SW 1271 (cell line): Measurements from ENCODE around the gene EHMT2.
"Not testable (repeated sequence)": the region's sequence is repeated elsewhere in the genome, so short reads cannot be mapped to it uniquely, and the experiment has no call there.

Experiments
- DNase-seq, 2 experiments: peaks; one replicate each; lab custom pipeline; 2025; lab: John Stamatoyannopoulos, UW

Gene EHMT2

DNA sequence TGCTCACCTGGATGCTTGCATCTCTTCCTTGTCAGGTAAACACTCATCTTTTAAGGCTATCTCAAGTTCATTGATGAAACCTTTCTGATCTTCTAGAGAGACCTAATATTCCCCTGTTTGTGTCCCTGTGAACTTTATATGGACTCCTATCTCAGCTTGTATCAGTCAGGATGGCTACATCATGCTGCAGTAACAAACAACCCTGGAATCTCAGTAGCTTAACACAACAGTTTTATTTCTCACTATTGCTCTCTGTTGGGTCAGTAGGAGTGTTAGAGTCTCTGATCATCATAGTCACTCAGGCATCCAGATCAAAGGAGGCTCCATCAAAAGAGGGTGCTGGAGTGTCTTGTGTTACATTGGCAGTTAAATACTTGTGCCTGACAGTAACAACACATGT lies 17.9 kb upstream of the EHMT2 start:
- no peak for DNase-seq

DNA sequence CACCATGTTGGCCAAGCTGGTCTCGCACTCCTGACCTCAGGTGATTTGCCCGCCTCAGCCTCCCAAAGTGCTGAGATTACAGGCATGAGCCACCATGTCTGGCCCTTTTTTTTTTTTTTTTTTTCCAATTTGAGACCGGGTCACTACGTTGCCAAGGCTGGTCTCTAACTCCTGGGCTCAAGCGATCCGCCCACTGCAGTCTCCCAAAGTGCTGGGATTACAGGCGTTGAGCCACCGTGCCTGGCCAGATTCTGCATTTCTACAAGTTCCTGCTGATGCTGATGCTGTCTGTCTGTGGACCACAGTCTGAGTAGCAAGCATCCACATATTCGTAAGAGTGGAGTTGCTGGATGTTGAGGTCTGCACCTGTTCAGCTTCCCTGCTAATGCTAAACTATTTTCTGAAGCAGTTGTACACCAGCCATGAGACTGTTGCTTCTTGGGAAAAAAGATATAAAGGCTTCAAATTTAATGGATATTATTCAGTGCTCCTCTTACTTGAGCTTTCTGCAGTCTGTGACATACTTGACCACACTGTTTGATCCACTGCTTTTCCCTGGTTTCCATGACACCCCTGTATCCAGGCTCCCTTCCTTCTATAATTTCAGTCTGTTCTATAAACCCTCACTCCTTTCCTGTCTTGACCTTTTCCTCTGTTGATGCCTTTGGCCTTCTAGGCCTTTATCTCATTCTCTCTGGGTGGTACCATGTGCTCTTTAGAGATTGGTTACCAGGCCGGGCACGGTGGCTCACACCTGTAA lies 14.5 kb upstream of the EHMT2 start:
- DNase-seq, result no peak

DNA sequence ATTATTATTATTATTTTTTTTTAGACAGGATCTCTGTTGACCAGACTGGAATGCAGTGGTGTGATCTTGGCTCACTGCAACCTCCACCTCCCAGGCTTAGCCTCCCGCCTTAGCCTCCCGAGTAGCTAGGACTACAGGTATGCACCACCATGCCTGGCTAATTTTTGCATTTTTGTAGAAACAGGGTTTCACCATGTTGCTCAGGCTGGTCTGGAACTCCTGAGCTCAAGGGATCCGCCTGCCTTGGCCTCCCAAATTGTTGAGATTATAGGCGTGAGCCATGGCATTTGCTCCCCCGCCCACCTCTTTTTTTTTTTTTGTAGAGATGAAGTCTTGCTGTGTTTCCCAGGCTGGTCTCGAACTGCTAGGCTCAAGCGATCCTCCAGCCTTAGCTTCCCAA lies 11.8 kb upstream of the EHMT2 start:
- not testable (repeated sequence) for DNase-seq

DNA sequence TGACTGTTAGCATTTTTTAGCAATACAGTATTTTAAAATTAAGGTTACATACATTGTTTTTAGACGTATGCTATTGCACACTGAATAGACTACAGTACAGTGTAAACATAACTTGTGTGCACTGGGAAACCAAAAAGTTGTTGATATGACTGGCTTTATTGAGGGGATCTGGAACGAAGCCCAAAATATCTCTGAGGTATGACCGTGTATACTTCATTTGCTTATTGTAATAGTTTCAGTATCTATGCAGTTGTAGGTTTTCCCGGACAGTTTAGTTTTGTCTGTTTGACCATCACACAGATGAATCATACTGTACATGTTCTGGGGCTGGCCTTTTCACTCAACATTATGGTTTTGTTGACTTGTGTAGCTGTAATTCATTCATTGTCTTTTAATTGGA lies 11.3 kb upstream of the EHMT2 start:
- no peak for DNase-seq

DNA sequence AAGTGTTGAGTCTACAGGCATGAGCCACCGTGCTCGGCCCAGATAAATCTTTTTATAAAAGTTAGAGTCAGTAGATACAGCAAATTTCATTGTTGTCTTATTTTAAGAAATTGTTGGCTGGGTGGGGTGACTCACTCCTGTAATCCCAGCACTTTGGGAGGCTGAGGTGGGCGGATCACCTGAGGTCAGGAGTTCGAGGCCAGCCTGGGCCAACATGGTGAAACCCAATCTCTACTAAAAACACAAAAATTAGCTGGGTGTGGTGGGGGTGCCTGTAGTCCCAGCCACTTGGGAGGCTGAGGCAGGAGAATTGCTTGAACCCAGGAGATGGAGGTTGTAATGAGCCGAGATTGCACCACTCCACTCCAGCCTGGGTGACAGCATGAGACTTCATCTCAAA lies 10.8 kb upstream of the EHMT2 start:
- DNase-seq, result not testable (repeated sequence)

DNA sequence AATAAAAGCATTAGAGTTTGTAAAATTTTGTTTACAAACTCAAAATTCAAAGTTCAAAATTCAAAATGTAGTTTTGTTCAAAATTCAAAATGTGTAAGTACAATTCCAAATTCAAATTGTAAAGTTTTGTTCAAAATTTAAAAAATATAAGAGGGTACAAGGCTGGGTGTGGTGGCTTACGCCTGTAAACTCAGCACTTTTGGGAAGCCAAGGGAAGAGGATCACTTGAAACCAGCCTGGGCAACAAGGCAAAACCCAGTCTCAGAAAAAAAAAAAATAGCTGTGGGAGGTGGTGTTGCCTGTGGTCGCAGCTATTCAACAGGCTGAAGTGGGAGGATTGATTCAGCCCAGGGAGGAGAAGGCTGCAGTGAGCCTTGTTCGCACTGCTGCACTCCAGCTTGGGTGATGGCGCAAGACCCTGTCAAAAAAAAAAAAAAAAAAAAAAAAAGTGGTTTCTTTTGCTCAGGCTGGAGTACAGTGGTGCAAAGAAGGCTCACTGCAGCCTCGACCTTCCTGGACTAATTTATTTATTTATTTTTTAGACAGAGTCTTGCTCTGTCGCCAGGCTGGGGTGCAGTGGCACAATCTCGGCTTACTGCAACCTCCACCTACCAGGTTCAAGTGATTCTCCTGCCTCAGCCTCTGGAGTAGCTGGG lies 9.8 kb upstream of the EHMT2 start:
- DNase-seq, result no peak

DNA sequence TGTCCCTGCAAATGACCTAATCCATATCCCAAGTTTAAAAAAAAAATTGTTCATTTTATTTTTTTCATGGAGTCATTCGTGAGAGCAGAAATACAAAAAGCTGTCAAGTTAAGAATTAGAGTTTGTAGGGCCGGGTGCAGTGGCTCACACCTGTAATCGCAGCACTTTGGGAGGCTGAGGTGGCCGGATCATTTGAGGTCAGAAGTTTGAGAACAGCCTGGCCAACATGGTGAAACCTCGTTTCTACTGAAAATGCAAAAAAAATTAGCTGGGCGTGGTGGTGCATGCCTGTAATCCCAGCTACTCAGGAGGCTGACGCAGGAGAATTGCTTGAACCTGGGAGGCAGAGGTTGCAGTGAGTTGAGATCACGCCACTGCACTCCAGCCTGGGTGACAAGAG lies 9.2 kb upstream of the EHMT2 start:
- not testable (repeated sequence) for DNase-seq

DNA sequence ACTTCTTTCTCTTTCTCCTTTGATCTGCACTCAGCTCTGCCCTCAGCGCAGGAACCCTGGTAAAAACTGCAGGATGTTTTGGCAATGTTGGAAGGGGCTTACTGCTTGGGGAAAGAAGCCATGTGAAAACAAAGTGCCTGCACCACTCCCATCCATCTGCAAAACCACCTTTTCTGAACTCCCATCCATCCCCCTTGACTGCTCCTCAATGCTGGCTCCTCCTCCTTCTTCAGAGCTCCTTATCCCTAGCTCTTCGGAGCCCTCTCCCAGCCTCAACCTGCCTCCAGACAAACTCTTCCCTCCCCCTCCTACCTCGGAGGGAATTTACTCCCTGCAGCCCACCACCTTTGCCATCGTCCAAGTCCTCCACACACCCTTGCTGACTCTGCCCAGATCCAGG lies 8.6 kb upstream of the EHMT2 start:
- DNase-seq, result no peak

DNA sequence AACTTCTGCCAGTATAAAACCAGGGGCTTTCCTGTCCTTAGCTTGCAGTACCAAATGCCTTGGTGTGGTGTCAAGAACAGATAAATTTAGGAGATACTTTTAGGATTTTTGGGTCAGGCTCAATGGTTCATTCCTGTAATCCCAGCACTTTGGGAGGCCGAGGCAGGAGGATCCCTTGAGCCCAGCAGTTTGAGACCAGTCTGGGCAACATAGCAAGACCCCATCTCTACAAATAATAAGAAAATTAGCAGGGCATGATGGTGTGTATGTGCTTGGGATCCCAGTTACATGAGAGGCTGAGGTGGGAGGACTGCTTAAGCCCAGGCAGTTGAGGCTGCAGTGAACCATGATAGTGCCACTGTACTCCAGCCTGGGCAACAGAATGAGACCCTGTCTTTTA lies 7.5 kb upstream of the EHMT2 start:
- no peak for DNase-seq

DNA sequence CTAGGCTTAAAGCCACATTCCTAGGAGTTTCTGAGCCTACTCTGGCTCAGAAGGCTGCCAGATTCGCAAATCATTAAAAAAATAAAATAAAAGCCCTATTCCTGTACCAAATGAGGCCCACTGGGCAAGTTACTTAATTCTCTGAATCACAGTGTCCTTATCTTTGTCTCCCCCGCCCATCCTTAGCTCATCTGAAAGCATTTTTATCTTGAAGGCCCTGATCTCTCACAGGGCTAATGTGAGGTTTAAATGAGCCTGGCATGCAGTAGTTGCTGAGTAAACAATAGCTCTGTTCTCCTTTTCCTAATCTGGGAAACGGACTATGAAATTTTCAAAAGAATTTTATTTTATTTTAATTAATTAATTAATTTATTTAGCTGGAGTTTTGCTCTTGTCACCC lies 6.5 kb upstream of the EHMT2 start:
- no peak for DNase-seq

DNA sequence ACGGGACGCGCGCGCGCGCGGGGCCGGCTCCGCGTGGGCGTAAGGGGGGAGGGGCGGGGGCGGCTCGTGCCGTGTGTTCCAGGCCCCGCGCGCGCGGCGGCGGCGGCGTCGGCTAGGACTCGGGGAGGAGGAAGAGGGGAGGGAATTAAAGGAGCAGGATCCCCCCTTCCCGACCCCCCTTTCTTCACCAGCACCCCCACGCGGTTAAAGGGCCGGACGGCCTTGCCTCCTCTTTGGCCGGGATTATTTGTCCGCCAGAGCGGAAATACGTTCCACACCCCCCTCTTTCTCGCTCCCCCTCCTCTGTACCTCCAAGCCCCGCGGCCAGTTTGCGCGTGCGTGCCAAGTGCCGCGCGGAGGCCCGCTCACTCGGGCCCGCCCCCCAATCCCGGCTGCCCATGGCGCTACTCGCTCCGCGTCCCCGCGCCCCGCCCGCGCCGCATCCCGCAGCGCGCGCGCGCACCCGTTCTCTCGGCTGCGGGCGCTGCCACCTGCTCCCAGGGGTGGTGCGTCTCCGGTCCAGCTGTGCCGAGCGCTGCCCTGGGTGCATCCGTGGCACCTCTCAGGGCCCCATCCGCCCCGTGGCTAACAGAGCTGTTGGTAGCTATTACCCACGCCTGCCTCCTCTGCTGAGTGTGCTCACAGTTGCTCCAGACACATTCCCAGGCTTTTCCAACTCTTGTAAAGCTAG lies 4.6 kb upstream of the EHMT2 start, which contains the start of gene ZBTB12:
ZBTB12 (minus strand) TSS at position 134 of the 691 bp plus-strand sequence. CDS start 781 bp downstream, outside the sequence.
- peak; percentile 81 to 92 for DNase-seq

DNA sequence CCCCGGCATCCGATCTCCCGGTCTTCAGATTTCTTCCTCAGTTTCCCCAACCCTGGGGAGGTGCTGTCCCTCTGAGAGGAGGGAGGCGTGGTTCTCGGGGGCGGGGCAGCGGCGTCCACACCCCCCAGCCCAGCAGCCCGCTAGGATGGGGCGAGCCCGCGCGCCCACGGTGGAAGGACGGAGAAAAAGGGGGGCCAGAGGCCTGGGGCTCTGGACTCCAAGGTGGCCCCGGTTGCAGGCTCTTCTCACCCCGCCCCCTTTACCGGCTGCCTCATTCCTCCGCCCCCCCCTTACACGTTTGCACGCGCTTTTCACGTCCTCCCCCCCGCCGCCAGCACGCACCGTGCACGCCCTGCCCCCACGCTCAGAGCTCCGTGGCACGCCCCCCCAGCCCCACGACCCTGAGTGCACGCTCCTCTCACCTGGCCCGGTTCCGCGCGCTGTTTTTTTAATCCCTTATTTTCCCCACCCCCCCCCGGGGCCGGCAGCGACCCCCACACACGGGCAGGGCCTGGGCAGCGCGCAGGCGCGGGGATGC lies 4.0 kb upstream of the EHMT2 start:
- DNase-seq, result peak; percentile 26 to 62

DNA sequence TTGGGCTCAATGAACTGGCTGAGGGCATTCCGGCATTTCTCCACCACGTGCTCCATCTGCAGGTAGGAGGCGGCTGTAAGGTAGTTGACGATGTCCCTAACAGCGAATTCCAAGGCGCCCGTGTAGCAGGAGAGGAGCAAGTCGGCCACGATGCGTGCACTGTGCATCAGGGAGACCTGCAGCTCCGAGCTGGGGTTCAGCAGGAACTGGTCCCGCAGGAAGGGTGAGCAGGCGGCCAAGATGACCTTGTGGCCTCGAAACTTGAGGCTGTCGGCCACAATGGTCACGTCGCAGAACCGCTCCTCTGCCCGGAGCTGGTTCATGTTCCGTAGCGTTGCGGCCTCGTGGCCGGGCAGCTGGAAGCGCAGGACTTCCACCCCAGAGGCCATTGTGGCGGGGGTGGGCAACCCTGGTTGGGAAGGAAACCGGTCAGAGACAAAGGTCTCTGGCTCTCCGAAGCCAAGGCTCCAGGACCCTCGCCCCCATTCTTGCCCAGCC lies 3.5 kb upstream of the EHMT2 start:
- DNase-seq, result no peak

DNA sequence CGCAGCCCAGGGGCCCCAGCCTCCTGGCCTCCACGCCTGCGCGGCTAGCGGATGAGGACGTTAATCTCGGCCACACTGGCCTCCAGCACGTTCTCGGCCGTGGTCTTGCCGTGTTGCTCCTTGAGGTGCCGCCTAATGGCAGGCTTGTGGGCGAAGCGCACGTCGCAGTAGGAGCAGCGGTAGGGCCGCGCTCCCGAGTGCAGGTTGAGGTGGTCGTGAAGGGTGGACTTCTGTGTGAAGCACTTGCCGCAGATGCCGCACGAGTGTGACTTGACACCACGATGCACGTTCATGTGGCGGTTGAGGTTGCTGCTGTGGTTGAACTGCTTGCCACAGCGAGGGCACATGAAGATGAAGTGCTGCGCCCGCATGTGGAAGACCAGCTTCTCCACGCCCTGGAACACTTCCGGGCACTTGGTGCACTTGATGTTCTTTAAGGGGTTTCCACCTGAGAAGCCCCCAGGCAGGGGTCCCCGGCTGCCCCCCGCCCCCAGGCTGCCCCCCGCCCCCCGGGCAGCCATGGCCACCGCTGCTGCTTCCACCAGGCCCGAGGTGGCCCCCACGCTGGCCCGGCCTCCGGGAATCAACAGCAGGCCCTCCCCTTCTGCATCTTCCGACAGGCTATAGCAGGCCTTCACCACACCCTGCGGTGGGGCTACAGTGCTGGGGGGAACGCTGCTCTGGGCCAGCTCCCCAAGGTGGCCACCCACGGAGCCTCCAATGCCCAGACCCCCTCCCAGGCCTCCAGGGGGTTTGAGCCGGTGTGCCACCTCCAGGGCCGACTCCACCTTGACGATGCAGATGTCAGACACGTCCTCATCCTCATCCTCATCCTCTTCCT lies 2.6 kb upstream of the EHMT2 start:
- no peak for DNase-seq

DNA sequence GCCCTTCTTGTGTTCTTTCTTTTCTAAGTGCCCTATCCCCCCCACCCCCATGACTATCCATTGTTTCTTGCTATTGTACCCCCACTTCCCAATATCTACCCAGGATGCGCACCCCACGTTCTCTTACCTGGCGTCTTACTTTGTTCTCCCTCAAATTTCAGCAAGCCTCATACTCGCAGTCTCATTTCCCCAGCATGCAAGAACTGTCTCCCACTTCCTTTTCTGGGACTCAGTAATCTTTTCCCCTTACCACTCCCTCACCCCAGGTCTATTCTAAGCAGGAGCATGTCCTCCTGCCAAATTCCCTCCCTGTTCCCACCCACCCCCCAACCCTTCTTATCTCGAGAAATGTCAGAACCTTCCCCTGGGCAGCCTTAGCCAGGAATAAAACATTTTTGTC lies 1.7 kb upstream of the EHMT2 start:
- DNase-seq, result no peak

DNA sequence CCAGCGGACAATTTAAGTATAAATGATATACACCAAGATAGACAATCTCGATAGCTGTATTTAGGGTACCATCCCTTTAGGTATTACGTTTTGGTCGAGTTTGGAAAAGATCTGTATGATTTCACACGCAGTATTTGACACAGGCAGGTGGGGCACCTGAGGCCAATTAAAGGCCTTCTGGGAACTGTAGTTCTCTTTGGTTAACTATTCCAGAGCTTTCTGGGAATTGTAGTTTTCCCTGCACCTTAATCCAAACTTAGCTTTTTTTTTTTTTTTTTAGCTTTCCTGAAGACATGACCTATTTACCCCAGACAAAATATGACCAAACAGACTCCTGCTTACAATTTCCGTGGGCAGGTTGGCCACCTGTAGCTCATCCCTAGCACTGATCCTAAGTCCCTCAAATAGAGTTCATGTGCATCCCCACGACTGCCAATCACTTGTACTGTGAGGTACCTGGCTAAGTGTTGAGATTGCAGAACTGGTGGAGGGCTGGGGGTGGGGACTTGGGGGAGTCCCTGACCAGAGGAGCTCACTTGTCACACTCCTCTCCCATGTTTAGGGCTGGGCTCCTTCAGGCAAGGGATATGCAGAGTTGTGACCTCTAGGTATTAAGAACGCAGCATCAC lies 999 bp upstream of the EHMT2 start:
- peak; percentile 53 to 79 for DNase-seq

DNA sequence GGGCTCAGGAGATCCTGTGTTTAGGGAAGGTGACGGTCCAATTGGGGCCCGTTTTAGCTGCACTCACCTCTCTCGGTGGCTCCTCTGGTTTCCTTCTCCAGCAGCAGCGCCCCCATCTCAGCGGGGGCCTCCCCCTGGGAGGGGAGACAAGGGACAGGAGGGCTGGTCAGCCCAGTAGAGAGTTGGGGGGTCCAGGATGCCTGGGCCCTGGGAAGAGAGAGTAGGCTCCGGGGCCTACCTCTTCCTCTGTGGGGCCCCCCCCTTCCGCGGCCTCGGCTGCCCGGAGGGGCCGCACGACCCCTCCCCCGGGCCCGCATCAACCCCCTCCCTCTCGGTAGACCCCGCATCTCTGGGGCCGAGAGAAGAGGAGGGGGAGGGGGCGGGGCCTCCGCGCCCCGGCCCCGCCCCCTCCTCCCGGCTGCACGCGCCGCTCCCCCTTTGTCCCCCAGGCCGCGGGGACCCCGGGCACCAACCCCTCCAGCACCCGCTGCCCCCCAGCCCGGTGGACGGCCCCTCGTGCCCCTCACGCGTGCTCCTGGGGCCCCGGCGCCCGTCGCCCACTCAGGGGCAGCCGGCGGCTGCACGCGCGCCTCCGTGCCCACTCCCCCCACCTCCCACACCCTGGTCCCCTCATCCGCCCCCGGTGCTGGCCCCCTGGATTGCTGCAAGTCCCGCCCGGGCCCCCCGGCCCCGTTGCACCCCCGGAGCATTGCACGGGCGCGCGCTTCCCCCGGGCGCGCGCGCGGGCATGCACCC lies 464 bp downstream of the EHMT2 start:
- DNase-seq, result no peak

DNA sequence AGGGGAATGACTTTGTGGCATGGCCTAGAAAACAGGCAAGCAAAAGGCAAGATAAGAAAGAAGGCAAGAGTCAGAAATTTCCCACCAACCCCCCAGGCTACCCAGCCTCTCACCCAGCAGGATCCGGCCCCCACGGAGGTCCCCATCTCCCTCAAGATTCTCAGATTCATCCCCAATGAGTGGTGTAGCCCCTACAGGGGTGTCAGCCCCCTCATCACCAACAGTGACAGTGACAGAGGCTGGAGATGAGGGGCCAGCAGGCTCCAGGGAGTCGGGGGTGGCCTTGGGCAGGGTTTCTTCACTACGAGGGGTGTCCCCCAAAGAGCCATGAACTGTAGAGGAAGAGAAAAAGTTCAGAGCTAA lies 1.0 kb downstream of the EHMT2 start:
- no peak for DNase-seq

DNA sequence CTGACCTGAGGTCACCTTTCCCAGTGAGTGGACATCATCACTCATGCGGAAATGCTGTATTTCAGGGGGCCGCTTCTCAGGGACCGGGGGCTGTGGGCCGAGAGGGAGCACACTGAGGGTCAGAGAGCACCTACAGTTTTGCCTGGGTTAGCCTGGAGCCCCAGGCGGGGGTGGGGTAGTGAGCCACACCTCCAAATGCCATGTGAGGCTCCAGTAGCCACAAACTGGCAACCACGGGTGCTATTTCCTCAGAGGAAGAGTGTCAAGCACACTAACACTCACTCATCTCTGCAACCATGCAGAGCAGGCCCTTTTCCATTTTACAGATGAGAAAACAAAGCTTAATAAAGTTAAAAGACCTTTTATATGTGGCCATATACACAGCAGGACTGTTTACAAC lies 4.7 kb downstream of the EHMT2 start:
- no peak for DNase-seq

DNA sequence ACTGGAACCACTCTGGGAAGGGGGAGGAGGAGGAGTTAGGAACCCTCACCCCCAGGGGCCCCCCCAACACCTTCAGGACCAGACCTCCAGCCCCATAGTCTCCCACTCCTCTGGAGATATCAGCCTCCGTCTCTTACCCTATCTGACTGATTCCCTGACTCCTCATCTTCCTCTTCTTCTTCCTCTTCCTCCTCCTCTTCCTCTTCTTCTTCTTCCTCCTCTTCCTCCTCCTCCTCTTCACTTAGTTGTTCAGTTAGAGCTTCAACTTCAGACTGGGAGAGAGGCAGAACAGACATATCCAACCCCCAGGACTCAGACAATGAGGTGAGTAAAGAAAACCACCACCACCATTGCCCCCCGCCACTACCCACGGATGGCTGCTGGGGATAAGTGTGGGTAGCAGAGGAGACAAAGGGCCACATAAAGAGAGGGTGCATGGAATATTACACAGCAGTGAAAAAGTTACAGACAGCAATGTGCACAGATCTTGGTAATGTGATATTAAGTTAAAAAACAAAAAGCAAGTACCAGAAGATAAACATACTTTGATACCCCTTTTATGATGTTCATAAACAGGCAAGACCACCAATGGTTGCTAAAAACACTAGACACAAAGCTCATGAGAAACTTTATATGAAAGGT lies 8.0 kb downstream of the EHMT2 start:
- no peak for DNase-seq
